GM18511 (cell line): ENCODE data around the gene DOCK2.
"Not testable (repeated sequence)": the region's sequence is repeated elsewhere in the genome, so short reads cannot be mapped to it uniquely, and the experiment has no call there.

Source experiments
- ATAC-seq: cut with Tn5 transposase; IDR thresholded peaks from one replicate; pipeline ENCODE4 v1.9.1; 2021; ENCODE audit warnings: mild to moderate bottlenecking, moderate library complexity; ENCODE audit not compliant: unreplicated experiment

The DOCK2 gene

DNA sequence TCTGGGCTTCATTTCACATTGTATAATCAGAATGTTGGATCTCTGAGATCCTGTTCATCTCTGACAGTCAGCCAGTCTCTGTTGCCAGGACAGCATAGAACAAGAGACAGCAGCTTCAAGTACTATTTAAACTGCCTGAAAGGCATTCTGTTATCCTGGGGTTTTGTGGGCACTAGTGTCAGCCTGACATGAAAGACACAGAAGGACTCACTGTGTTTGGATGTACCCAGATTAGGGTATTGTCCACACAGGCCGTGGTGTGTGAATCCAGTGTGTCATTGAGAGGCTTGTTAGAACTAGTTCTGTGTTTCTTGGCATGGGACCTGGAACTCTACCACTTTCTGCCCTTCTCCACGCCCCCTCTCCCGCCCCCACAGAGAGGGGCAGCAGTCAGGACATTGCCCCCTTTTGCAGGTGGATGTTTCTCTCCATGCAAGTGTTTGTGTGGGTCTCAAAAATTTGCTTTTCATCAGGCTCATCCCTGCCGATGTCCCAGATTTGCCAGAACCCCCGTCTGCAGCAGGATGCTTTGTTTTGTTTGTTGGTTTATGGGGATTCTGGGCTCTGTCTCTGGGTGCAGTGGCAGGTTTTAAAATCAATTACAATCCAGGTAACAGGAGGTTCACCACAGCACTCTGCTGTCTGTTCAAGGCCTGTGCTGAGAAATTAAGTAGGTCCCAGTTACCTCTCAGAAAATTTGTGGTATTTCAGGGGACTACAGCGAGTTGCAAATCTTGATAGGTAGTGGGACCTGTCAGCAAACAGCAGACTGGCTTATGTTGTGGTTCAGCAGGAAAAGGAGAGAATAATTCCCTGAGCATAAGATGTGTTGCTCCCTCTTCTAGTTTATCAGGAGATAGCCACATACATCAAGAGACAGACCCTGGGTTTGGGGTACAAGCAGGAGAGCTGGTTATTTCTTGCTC, 144.6 kb downstream of the DOCK2 start:
- no peak for ATAC-seq

GRCh38 chr5:169785771-169786618, 148.9 kb downstream of the DOCK2 start:
- ATAC-seq = no peak

GRCh38 chr5:169788168-169788567, 151.1 kb downstream of the DOCK2 start:
- no peak for ATAC-seq

DNA sequence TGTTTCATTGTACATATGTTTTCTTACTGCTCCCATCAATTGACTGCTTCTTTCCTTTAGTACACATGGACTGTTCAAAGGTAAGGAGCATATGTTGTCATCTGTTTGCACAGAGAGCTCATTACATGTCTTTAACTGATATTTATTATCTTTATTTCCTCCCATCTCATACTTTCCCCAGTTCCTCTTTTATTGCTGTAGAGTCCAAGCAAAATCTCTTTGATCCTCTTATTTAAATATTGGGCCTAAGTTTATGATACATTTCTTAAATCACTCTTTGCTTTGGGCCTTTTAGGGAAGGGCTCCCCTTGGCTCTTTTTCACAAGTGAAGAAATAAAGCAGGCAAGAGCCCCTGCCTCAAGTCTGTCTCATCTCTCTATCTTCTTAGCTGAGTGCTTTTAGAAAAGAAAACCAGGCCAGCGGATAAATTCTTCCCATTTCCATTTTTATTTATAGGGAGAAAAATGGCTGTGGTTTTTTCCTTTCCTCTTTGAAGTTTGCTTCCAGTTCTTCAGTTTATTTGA, 152.4 kb downstream of the DOCK2 start:
- no peak for ATAC-seq

GRCh38 chr5:169791251-169791650, 154.2 kb downstream of the DOCK2 start:
- no peak for ATAC-seq

- ATAC-seq = no peak
Observed at GRCh38 chr5:169795338-169795737, 158.3 kb downstream of the DOCK2 start.

- ATAC-seq = no peak
Observed at GRCh38 chr5:169796731-169797130, 159.7 kb downstream of the DOCK2 start.

DNA sequence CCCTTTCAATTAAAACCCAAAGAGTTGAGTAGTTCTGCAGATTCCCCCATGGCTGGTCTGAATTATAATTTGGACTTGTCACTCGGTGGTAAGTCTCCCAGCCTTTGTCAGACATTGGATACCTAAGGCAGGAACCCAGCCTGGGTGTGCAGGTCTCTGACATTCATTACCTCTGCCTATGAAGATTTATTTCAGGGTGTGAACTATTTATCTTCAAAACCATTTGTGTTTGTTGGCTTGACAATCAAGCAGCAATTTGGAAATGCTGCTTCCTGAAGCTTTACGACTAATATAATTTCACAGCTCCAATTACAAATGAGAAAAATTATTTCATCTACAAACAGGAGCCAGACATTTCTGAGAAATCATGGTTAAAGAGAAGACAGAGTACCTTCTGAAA, 160.5 kb downstream of the DOCK2 start:
- ATAC-seq = no peak

DNA sequence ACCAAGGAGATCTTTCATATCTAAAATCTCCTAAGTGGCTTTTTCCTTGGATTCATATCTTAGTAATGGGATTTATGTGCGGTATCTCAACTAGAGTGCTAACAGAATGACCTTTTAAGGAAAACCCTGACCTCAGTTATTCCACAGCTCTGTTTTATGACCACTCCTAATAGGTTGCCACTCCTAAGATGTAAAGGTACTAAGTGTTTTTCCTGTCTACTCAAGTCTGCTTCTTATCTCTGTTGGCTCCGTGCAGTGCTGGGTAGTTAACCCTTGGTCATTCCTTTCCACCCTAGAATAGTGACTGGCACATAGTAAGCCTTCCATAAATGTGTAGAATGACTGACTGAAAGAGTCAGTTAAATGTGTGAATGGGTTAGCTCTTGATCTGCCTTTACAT, 161.4 kb downstream of the DOCK2 start:
- ATAC-seq = no peak

GRCh38 chr5:169798906-169799660, 162.0 kb downstream of the DOCK2 start:
- no peak for ATAC-seq

DNA sequence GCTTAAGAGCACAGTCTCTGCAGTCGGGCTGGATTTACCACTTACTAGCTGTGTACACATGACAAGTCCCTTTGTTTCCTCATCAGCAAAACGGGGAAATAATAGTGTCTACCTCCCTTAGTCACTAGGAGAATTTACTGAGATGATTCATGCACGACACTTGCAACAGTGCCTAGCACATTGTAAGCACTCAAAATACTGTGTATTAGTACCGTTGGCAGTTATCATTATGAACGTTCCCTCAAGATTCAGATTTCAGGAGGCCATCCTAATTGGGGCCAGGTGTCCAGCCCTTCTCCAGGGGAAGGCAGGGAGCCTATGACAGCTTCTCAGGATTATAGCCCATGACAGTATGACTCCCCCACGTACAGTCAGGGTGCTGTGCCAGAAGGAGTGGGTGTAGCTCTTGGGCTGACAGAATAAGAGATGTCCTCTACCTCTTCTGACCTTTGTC, 164.3 kb downstream of the DOCK2 start:
- ATAC-seq = no peak

DNA sequence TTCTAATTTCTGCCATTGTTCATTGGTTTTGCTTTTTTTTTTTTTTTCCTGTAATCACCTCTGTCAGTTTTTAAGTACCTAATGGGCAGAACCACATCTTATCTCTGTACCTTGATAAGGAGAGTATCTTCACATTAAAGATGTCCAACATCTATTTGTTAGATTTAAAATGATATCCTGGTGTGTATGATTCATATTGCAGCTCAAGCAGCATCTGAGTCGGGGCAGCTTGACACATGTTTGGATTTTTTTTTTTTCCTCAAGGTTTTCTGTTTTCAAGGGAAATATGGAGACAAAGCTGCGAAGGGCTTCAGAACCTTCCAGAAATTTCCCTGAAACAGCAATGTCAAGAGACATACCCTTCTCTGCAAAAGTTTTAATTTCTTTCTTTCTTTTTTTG, 164.7 kb downstream of the DOCK2 start:
- ATAC-seq = no peak

DNA sequence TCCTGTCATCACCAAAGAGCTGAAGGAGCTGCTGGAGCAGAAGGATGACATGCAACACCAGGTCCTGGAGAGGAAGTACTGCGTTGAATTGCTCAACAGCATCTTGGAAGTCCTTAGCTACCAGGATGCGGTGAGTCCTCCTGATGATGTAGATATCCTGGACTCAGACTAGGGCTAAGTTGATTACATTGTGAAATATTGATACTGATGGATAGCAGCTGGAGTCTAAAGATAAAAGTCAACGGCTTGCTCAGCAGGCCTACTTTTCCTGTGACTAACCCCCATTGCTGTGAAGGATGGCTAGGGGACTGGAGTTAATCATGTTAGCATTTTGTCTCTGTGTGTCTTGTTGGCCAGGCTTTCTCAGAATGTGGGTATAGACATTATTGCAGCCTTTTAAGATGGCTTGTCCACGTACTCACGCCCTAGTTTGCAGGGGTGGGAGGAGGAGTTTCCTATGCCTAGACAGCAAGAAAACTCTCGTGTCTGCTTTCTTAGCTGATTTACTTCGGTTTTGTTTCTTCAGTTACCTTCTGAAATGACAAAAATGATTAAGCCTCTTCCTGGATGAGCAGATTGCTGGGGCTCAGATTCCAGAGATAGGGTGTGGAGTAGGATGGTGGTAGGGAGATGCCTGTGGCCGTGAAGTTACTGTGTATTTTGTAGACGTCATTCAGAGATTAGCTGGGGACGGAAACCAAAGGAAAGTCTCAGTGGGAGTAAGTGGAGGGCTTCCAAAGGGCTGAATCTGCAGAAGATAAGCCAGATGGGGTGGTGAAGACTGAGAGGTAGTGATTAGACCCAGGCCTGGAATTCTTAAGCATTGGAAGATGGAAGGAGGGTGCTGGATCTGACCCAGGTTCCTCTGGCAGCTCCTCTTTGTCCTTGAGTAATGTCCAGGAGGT, 166.3 kb downstream of the DOCK2 start:
- no peak for ATAC-seq

GRCh38 chr5:169804861-169805260, 167.8 kb downstream of the DOCK2 start:
- no peak for ATAC-seq

DNA sequence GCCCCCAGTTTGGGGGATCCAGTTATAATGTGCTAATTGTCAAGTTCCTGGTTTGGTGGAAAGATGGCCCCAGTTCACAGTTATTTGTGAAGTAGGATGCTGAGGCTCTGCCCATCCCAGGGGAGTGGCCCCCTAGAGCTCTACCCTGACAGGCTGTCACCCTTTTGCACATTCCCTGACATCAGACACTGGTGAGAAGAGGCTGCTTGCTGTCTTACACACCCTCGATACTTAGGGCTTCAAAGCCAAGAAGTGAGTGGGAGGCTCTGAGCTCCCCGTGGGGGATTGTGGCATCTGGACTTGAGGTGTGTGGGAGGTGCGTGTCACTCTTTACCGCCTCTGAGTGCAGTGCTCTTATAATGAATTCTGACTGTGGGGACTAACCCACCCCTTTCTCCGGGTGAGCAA, 168.5 kb downstream of the DOCK2 start:
- peak; percentile 84 for ATAC-seq

GRCh38 chr5:169805937-169806700, 169.0 kb downstream of the DOCK2 start:
- peak; percentile 61 for ATAC-seq

DNA sequence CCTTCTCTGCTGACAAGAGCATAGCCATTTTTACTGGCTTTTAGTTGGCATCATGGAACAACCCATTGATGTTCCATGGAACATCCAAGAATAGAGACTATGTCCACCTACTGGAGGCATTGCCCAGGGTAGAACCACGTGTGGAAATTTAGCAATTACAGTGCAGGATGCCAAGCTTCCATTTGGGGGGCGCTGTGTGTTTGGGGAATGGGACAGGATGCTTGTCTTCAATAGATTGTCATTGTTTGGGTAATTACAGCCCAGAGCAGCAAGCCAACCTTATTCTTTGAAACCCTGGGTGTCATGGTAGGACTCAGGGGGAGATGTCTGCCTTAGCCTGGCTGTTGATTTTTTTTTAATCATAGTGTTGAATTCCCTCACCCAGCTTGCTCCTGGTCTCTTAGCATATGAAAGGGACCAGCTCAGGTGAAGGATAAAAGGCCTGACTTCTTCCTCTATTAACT, 171.1 kb downstream of the DOCK2 start:
- ATAC-seq = no peak

- not testable (repeated sequence) for ATAC-seq
Observed at GRCh38 chr5:169808880-169809279, 171.8 kb downstream of the DOCK2 start.

DNA sequence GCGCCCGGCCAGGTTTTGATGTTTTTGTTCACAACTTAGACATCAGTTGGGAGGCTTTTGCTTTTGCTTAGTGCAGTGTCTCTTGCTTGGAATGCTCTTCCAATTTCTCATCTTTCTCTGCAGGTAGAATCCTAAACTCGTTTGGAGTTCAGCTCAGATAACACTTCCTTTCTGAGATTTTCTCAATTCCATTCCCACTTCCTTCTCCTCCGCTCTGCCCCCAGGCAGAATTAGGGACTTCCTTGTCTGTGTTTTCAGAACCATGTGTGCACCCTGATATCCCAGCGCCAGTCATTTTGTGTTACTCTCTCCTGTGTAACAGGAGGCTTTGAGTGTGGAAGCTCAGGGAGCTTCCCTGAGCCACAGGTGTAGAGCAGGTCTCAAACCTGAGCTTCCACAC, 172.2 kb downstream of the DOCK2 start:
- no peak for ATAC-seq
